GM19452 (cell line): ENCODE data around the gene PABPC3.

ENCODE experiments used
- ATAC-seq: cut with Tn5 transposase; IDR thresholded peaks from one replicate; pipeline ENCODE4 v1.9.1; 2021; ENCODE audit not compliant: unreplicated experiment

PABPC3 gene

GRCh38 chr13:25110956-25111584 lies 15.1 kb downstream of the PABPC3 start:
- no peak for ATAC-seq

- ATAC-seq, result no peak
Measured at GRCh38 chr13:25111585-25111956, 15.6 kb downstream of the PABPC3 start.

DNA sequence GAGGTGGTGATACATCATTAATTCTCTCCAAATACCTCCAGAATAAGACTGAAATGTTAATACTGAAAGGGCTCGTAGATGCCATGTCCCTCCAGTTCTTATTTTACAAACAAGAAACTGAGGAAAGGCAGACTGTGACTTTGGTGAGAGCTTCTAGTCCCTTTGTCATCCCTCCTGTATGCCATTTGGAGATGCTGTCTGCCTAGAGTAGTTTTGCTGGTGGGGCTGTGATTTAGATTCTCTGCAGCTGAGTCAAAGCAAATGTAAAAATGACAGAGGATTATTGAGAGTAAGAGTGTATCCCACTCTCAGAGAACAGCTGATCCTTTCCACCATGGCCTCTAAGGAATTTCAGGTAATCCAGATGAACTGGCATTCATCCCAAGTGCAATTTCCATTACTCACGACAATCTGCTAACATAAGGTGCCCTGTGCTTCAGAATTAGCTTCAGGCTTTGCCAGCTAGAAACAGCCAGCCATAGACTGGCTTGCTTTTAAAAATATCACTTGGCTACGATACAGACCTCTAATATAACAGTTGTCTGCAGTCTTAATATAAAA lies 16.8 kb downstream of the PABPC3 start:
- ATAC-seq, result no peak

DNA sequence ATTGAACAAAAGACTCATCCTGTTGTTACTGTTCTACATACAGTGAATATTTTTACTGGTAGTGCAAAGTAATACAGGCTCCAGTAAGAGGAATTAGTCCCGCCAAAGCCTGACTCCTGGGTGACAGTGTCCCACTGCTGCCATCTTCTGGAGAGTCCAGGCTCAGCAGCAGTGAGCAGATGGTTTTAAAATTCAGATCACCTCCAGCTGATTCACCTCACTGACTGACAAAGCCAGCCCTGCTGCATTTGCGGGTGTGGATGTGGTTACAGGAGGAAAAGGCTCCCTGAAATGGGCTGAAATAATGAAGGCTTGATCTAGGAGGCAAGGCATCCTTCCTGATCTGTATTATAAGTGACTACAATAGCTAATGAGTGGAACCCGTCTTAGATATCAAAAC lies 18.3 kb downstream of the PABPC3 start:
- peak; percentile 77 for ATAC-seq

GRCh38 chr13:25116044-25116443 lies 20.1 kb downstream of the PABPC3 start:
- ATAC-seq, result no peak

DNA sequence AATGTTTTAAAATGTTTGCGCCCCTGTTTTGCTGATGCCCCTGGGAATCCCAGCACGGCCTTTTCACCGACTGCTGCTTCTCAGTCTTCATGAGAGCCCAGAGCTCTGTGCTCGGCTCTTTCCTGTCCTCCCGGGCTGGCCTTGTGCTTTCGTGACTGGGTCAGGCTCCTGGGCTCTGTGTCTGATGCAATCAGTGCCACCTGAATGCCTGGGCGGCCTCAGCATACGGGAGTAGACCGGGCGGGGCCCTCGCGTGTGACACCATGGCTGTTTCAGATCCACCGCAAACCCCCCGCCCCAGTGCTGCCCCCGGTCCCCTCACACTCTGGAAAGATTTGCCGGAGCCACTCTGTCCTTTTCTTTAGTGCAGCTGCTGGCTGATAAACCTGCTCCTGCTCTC lies 21.4 kb downstream of the PABPC3 start:
- no peak for ATAC-seq

DNA sequence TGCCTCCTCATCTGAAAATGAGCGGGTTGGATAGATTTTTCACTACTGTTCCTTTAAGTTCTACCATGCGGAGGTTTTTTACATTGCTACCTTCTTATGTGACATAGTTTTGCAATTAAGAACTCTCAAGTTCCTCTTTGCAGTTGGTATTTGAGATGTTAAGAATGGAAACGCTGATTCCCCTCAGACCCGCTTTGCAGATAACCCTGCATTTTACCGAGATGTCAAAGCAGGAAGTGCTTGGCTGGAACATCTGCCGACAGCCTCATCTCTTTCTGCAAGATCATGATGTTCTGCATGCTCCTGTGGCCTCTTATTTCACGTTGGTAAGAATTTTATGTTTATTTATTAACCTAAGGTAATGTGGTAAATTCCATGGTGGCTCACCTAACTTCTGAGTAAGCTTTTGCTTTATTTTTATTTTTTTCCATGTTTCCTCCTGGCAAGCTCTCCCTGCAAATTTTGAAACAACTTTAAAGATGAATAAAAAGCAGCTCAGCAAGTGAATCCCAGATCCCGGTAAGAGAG lies 22.5 kb downstream of the PABPC3 start:
- no peak for ATAC-seq

DNA sequence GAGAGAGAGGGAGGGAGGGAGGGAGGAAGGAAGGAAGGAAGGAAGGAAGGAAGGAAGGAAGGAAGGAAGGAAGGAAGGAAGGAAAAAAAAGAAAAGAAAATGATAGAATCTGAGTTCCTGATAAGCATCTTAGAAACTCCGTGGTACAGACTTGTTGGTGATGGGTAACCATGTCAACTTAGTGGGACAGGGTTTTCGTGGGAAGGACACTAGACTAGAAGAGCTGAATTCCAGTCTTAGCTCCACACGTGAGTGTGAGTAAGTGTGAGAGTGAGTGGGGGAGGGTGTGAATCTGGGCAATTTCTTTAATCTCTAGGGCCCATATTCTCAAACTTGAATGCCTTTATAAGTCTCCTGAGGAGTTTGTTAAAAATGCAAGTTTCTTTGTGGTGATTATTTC lies 35.0 kb downstream of the PABPC3 start:
- no peak for ATAC-seq

DNA sequence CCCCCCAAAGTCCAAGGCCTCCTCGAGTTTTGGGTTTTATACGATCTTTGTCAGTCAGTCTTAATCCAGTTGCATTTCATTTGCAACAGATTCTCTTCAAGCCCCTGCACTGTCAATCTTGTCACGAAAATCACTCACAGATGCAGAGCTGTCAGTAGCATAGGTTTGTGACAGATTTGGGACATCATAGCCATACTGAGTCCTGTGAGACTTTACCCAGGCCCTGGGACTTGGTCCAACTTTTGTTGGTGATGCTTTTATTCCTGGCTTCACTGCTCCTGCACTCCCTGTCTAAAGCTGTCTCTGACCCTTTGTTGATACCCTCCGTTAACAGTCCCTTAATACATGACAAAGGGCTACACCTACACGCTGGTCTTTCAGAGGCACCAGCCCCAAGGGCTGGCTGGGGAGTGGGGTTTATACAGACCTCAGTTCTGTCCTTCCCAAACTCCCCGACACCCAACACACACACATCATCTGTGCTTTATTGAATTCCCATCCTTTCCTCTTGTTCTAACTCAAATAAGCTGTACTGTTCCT lies 36.0 kb downstream of the PABPC3 start:
- ATAC-seq, result no peak

DNA sequence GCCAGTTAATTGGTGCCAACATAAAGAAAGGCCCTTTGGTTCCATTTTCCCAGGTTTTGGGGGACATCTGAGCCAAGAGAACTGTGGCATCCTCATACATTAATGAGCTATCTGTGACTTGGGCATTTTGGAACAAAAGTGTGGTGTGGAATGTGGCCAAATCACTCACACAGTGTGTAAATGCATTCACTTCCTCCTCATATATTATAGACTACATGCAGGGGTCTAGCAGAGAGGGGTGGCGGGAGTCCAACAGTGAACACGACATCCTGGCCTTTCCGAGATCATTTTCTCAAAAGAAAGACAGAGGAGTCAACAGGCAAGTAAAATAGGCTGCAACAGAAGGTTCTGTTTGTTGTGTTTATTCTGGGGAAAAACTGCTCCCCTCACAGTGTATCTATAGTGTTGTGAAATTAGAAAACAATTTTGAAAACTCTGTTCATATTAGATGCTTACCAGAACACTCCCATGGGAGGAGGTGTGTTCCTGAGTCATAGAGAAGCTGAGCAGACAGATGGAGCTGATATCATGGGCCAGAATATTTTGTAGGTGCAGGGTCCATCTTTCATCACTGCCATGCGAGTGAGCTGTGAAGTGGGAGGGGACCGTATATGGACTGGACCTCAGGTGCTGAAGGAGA lies 36.9 kb downstream of the PABPC3 start:
- ATAC-seq, result no peak

GRCh38 chr13:25135896-25136295 lies 40.0 kb downstream of the PABPC3 start:
- ATAC-seq, result no peak

GRCh38 chr13:25136880-25137787 lies 41.2 kb downstream of the PABPC3 start:
- no peak for ATAC-seq

GRCh38 chr13:25137788-25138115 lies 41.8 kb downstream of the PABPC3 start:
- ATAC-seq, result no peak

DNA sequence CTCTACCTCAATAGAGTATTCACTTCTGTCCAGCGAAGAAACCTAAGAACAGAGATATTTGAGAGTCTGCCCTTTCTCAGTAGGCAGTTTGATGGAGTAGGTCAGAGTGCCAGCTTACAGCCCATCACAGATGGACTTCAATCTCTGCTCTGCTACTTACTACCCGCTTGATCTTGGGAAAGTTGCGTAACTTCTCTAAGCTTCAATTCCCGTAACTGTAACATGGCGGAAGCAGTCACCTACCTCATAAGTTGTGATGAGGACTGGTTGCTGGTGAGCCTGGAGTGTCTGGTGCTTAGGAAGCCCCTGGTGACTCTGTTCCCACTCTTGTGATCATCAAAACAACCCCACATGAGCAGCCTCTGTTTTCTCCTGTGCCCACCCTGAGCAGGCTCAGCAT lies 45.1 kb downstream of the PABPC3 start:
- no peak for ATAC-seq

DNA sequence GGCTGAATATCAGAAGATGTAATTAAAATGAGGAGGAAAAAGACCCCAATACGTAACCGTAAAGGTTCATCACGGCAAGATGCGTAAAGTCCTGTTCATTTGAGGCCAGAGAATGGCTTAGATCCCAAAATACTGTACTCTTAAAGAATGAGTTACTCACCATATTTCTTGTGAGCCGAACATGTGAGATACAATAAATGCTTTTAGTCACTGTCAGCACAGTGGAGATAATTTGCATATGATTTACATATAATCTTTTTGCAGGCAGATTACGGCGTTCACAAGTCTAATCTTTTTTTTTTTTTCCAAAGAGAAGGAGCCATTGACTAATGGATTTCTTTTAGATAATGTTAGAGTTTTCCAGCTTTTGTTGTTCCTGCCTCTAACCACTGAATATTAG lies 47.8 kb downstream of the PABPC3 start:
- no peak for ATAC-seq

DNA sequence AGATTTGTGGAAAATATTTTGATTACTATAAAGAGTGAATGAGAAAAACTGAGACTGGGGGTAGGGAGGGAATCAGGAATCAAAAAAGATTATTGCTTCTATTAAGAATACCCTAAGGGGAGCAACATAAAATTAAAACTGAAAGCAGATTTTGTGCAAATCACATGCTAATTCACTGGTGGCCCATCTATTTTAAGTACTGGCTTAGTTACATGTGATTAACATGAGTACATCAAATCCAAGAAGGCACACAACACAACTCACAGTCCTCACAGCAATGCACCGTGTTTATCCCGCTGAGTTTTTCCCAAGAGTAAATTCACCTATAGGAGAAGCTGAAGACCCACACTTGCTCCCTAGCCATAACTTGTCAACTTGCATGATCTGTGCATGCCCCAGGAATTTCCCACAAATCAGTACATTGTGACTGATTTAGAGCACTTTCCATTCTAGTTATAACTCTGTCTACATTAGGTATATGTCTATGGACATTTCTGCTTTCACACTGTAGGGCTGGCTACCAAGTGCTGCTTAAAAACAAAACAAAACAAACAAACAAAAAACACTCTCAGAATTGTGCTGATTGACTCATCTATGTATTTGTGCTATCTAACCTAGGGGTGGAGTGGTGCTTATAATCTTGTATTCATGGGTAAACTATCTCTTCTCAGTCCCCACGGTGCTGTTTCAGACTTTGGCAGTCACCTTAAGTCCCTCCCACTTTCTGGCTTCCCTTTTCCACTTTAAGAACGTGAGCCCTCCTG lies 51.9 kb downstream of the PABPC3 start:
- no peak for ATAC-seq

DNA sequence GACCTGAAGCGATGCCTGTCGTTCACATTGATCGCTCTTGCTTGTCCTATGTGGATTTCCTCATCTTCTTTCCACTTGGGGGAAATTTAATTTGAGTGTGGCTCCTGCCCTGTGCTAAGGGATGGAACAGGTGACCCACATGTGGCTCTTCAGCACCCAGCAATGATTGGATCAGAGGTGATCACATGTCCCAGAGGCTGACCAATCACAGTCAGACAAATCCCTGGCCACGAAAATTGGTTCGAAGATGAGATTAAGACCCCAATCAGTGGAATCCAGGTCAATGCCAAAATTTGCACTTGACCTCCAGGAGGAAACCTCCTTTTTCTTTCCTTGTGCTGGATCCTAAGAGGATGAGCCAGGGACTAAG lies 52.5 kb downstream of the PABPC3 start:
- ATAC-seq, result no peak
